Endothelial cell of umbilical vein (primary cell): Measurements from ENCODE around the gene DGKD. TPM values are rescaled to one million over a fixed set of nuclear protein-coding genes. Genes with fewer than 3 reads are reported as not detected.

Experiments
- BruUV-seq: library from RNA; stranded (reverse); fragments of 400-500 nt; replicated peaks from 2 replicates; lab custom pipeline; 2021; lab: Mats Ljungman, UMichigan
- CTCF ChIA-PET: fragments of 300-600, 350-600 bp; sonication (Branson Sonifier 250); formaldehyde crosslinking; loops from one replicate; lab custom pipeline; 2021; ENCODE audit warnings: antibody characterized with exemption, inconsistent platforms; lab: Charles Lee
- POLR2A ChIA-PET: fragments of 300-600, 350-600 bp; sonication (Branson Sonifier 250); formaldehyde crosslinking; loops from one replicate; lab custom pipeline; 2021; ENCODE audit warnings: antibody characterized with exemption, inconsistent platforms; lab: Charles Lee
- DNase-seq: peaks from one replicate; pipeline ENCODE4 v3.0.0-alpha.2; 2011; ENCODE audit warnings: low read depth, low spot score
- FAIRE-seq: peaks from 2 replicates; lab custom pipeline; 2011; peaks lifted over from hg19 to GRCh38; lab: Jason Lieb, UNC
- H2AFZ ChIP-seq: 2 replicates; pipeline ENCODE4 v1.6.0; 2012; ENCODE audit warnings: low read depth, low read length, control low read depth, inconsistent platforms
- H3K27ac ChIP-seq: 2 replicates; pipeline ENCODE4 v1.5.1; 2011; ENCODE audit warnings: low read depth, mild to moderate bottlenecking, control low read depth, low read length, moderate library complexity; ENCODE audit not compliant: insufficient read depth
- H3K27me3 ChIP-seq, 2 experiments: 2 replicates each; pipeline versions ENCODE4 v1.6.0 to v1.6.1; 2011; ENCODE audit warnings: low read length in 2 of 2, mixed read lengths in 1 of 2; ENCODE audit not compliant: control insufficient read depth in 2 of 2, insufficient read depth in 2 of 2
- H3K36me3 ChIP-seq, 2 experiments: 2 replicates in 1 of 2; 3 replicates in 1 of 2; pipeline ENCODE4 v1.5.1; 2011; ENCODE audit warnings: low read length in 2 of 2, mild to moderate bottlenecking in 1 of 2, moderate library complexity in 1 of 2; ENCODE audit not compliant: control insufficient read depth in 2 of 2, insufficient read depth in 2 of 2; ENCODE audit errors: extremely low read depth in 1 of 2
- H3K4me1 ChIP-seq: 3 replicates; pipeline ENCODE4 v1.5.1; 2011; ENCODE audit warnings: mild to moderate bottlenecking, low read length; ENCODE audit not compliant: control insufficient read depth, insufficient read depth; ENCODE audit errors: extremely low read depth
- H3K4me2 ChIP-seq: 2 replicates; pipeline ENCODE4 v1.6.1; 2011; ENCODE audit warnings: low read length, control low read depth, mixed read lengths; ENCODE audit not compliant: insufficient read depth
- H3K4me3 ChIP-seq, 3 experiments: fragments of 200-600 bp in 1 of 3; sonication (generic), shearing (Covaris generic) in 1 of 3; replicated peaks in 1 of 3; 2 replicates each; pipeline ENCODE4 v1.5.1; 2011 to 2016; ENCODE audit warnings: control low read depth in 3 of 3, low read length in 3 of 3, mild to moderate bottlenecking in 2 of 3, inconsistent platforms in 1 of 3, low read depth in 1 of 3, moderate library complexity in 1 of 3; ENCODE audit not compliant: insufficient read depth in 1 of 3
- H3K79me2 ChIP-seq: 2 replicates; pipeline ENCODE4 v1.6.0; 2012; ENCODE audit warnings: low read length, inconsistent platforms; ENCODE audit not compliant: control insufficient read depth, insufficient read depth
- H3K9ac ChIP-seq: replicated peaks from 2 replicates; pipeline ENCODE3; 2011; ENCODE audit warnings: low read length, control low read depth; ENCODE audit not compliant: insufficient read depth; ENCODE audit errors: extremely low read depth
- H3K9me1 ChIP-seq: replicated peaks from 3 replicates; pipeline ENCODE4 v1.6.0; 2011; ENCODE audit warnings: mild to moderate bottlenecking, low read length; ENCODE audit not compliant: control insufficient read depth, insufficient read depth; ENCODE audit errors: extremely low read depth
- H3K9me3 ChIP-seq: replicated peaks from 2 replicates; pipeline ENCODE4 v1.5.1; 2012; ENCODE audit warnings: low read length, inconsistent platforms; ENCODE audit not compliant: control insufficient read depth, insufficient read depth
- H4K20me1 ChIP-seq: replicated peaks from 2 replicates; pipeline ENCODE3; 2011; ENCODE audit warnings: mild to moderate bottlenecking, low read length; ENCODE audit not compliant: control insufficient read depth, insufficient read depth; ENCODE audit errors: extremely low read depth
- CTCF ChIP-seq, 2 donors: IDR thresholded peaks; 1 replicate in 1 of 2; 2 replicates in 1 of 2; pipeline ENCODE4 v1.5.1; 2011; ENCODE audit warnings: low read length in 2 of 2, mild to moderate bottlenecking in 2 of 2, moderate library complexity in 2 of 2, control low read depth in 1 of 2, inconsistent platforms in 1 of 2, low read depth in 1 of 2; ENCODE audit not compliant: insufficient read depth in 1 of 2; ENCODE audit errors: extremely low read depth in 1 of 2
- EZH2 ChIP-seq: IDR thresholded peaks from 2 replicates; pipeline ENCODE4 v1.6.1; 2012; ENCODE audit warnings: borderline replicate concordance, low read depth, mild to moderate bottlenecking, moderate library complexity, low read length, inconsistent platforms; ENCODE audit not compliant: severe bottlenecking
- FOS ChIP-seq: IDR thresholded peaks from 2 replicates; pipeline ENCODE4 v1.6.1; 2011; ENCODE audit warnings: mild to moderate bottlenecking, low read length, moderate library complexity, borderline replicate concordance; ENCODE audit not compliant: insufficient read depth
- GATA2 ChIP-seq: IDR thresholded peaks from 2 replicates; pipeline ENCODE4 v1.7.0; 2011; ENCODE audit warnings: low read depth, mild to moderate bottlenecking, moderate library complexity, mixed read lengths, low read length; ENCODE audit not compliant: insufficient read length, insufficient read depth
- JUN ChIP-seq: IDR thresholded peaks from 2 replicates; pipeline ENCODE4 v1.6.1; 2011; ENCODE audit warnings: borderline replicate concordance, low read depth; ENCODE audit not compliant: insufficient read length, insufficient read depth
- MAX ChIP-seq: IDR thresholded peaks from 2 replicates; pipeline ENCODE4 v1.6.1; 2011; ENCODE audit not compliant: insufficient read depth, insufficient read length
- MYC ChIP-seq: IDR thresholded peaks from one replicate; pipeline ENCODE4 v1.6.1; 2011; ENCODE audit warnings: mild to moderate bottlenecking, low read depth, low read length
- POLR2A ChIP-seq: IDR thresholded peaks from 2 replicates; pipeline ENCODE4 v1.6.1; 2012; ENCODE audit warnings: low read depth, mild to moderate bottlenecking, control low read depth, low read length
- POLR2AphosphoS5 ChIP-seq: IDR thresholded peaks from 2 replicates; pipeline ENCODE4 v1.6.1; 2012; ENCODE audit warnings: low read depth, mild to moderate bottlenecking, control low read depth, low read length, moderate library complexity; ENCODE audit not compliant: insufficient read depth
- dilution Hi-C: fragments of 300-500 bp; cut with MboI; formaldehyde crosslinking; loops from one replicate; pipeline ENCODE4 v1.15.0; 2019; ENCODE audit warnings: low sequenced_read_pairs; ENCODE audit not compliant: extremely low pct_ligation_motif_present
- intact Hi-C: fragments of 100-400 bp; cut with micrococcal nuclease; formaldehyde crosslinking; loops from one replicate; pipeline ENCODE4 v1.10.0; 2022
- polyA plus RNA-seq, 4 experiments: library from polyadenylated mRNA; depleted of rRNA in 3 of 4; stranded (reverse) in 3 of 4; unstranded in 1 of 4; fragments of >200 nt; gene quantifications; 2 replicates each; pipeline versions ENCODE4 v1.2.1 to v1.2.3, GENCODE V29; 2011 to 2012; ENCODE audit warnings: missing spikeins in 1 of 4
- total RNA-seq: library from RNA; stranded (reverse); gene quantifications from 2 replicates; pipeline ENCODE4 v1.2.3, GENCODE V29; 2021

DGKD gene
- total and polyA plus RNA-seq, 2 donors (not counting 3 experiments of a cell fraction or from before 2014, with no cell fraction given), result 10.8 to 36.6 TPM

GRCh38 chr2:233350708-233351107, 3.6 kb upstream of the DGKD start:
- H3K27ac ChIP-seq, result no peak overlapping the region
- H2AFZ ChIP-seq, result no peak overlapping the region
- H3K9me3 ChIP-seq, result no peaks in the 10 kb centered on the region
- no peak overlapping the region for H3K9ac ChIP-seq
- peaks cover 0 to 3% of the 10 kb centered on the region in 2 experiments for H3K27me3 ChIP-seq
- peak overlapping the region; percentile 23 for H3K4me2 ChIP-seq
- dilution Hi-C loops, result no loop called here
- intact Hi-C loops, result loop anchor here (10.0 kb wide), 1 partner anchor 504 kb away; the partner anchor contains the start of gene HJURP
- no peaks in the 10 kb centered on the region for H4K20me1 ChIP-seq
- H3K9me1 ChIP-seq, result no peaks in the 10 kb centered on the region
- ChIA-PET POLR2A (no interaction called here), CTCF (interaction anchor here (3.5 kb wide), 1 partner anchor 92 kb away, joined by 12 read pairs; no protein-coding TSS in a partner anchor)
- no TSS peak for BruUV-seq
- H3K79me2 ChIP-seq, result peaks cover 4% of the 10 kb centered on the region
- H3K4me3 ChIP-seq, result no peak overlapping the region
- DNase-seq (peak; percentile 70), FAIRE-seq (peak; percentile 83)
- TF ChIP-seq GATA2, result no peak
- peak; percentile 88 for TF ChIP-seq JUN
- peak; percentile 95 for TF ChIP-seq FOS
- H3K36me3 ChIP-seq, result no peaks in the 10 kb centered on the region
- H3K4me1 ChIP-seq, result peaks cover 23% of the 10 kb centered on the region

DNA sequence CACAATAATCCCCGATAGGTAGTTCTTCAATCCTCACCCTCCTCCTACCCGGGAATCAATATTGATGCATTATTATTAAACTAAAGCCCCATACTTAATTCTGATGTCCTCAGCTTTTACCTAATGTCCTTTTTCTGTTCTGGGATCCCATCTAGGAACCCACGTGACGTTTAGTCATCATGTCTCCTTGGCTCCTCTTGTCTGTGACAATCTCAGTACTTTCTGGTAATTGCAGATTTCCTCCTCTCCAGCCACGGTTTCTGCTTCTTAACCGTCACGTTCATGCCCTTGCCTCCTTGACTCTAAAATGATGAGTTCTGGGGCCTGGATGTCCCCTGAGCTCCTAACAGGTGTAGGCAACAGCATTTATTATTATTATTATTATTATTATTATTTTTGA, 2.9 kb upstream of the DGKD start:
- no peak for TF ChIP-seq EZH2
- TF ChIP-seq GATA2, result no peak
- no peak for TF ChIP-seq MAX
- no peak for TF ChIP-seq CTCF (IDR thresholded peaks at IDR 0.05; ENCODE audit: extremely low read depth in 1 of 2, insufficient read depth in 1 of 2, low read depth in 1 of 2, low read length in 2 of 2)
- no peak for TF ChIP-seq POLR2AphosphoS5
- no peak for TF ChIP-seq MYC
- no peak for TF ChIP-seq JUN
- no peak for TF ChIP-seq POLR2A
- no peak for TF ChIP-seq FOS
- Histone ChIP-seq H3K9me3 (no peaks in the 10 kb centered on the region), H3K9ac (no peak overlapping the region), H3K36me3 (no peaks in the 10 kb centered on the region), H3K27ac (no peak overlapping the region), H2AFZ (no peak overlapping the region), H3K27me3 (peaks cover 0 to 3% of the 10 kb centered on the region in 2 experiments), H3K9me1 (no peaks in the 10 kb centered on the region), H3K4me2 (no peak overlapping the region), H4K20me1 (no peaks in the 10 kb centered on the region), H3K4me3 (no peak overlapping the region), H3K4me1 (peaks cover 23% of the 10 kb centered on the region), H3K79me2 (peaks cover 4% of the 10 kb centered on the region)
- DNase-seq (no peak), FAIRE-seq (no peak)
- CTCF ChIA-PET, result interaction anchor here (3.5 kb wide), 1 partner anchor 92 kb away, joined by 12 read pairs; no protein-coding TSS in a partner anchor
- intact Hi-C loops (loop anchor here (10.0 kb wide), 1 partner anchor 503 kb away; the partner anchor contains the start of gene HJURP), dilution Hi-C loops (no loop called here)
- no TSS peak for BruUV-seq
- POLR2A ChIA-PET, result no interaction called here
